ENCODE results near the gene HLA-DMA.

Gene HLA-DMA

DNA sequence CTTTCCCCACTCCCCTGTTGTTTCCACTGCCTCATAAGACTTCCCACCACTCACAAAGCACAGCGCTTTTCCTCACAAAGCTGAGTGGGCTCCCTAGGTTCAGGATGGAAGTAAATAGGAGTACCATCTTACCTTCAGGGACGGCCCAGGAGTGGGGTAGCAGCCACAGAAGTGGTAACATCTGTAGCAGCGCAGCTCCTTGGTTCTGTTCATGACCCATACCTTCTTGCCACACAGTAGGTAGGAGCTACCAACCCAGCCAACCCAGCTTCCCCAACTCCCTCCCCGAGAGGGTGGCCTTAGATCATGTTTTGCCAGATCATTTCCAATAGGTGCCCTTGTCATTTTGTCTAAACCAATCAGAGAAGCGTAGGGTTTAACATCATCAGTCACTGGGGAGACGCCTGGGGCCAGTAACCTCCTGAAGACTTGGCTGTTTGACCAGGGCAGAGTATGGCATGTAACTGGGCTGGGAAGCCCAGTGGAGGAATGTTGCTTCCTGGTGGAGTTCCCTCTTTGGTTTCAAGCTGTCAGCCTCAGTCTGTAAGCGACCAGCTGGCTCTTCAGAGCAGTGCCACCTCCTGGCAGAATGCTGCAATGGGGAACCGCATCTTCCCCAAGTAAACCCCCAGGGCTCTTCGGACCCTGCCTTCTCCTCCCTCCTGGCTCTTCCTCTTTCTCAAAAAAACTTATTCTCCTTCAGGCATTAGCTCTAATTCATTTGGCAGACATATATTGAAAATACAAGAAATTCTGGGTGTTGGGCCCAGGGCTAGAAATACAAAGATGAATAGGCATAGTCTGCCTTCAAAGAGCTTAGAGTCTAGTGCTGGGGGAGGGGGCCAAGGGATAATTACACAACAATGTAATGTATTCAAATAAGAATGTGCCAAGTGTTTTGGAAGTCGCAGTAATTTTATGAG, at the start of gene HLA-DMA:
TSS of gene HLA-DMA (minus strand) at position 281 of the 923 bp plus-strand sequence. CDS start at position 220, 61 bp downstream.
- DNase-seq (ENCODE audit: low read depth) = no peak

DNA sequence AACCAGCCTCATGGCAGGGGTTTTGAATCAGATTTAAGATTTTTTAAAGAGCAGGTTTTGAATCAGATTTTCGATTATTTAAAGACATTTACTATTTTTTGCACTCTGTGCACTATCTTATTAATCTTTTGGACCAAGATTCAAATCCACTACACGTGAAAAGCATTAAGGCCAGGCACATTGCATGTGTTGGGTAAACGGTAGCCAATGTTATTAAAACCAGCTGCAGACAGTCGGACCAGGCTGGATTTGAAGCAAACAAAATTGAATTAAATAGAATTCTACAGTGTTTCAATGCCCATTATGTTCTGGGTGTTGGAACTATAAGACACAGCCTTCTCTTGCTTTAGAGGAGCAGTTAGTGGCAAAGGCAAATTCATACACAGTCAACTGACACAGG, 48.8 kb upstream of the HLA-DMA start:
- DNase-seq (ENCODE audit: low read depth) = no peak

DNA sequence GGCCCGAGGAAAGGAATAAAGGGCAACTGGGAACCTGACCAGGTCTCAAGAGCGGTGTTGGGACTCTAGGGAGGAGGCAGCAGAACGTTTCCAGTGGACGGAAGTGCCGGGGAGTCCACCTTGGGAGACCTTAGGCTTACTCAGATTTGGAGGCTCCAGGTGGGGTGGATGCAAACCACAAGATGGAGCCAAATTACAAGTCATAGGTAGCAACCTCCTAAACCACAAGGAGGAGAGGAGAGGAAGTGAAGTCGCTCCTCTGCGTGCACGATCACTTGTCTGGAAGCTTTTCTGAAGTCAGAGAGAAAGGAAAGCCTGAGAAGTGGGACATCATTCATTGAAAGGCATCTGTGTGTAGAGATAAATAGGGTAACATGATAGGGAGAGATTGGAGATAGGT, 47.2 kb upstream of the HLA-DMA start:
- no peak for DNase-seq (ENCODE audit: low read depth)

GRCh38 chr6:32995448-32995847, 42.6 kb upstream of the HLA-DMA start:
- no peak for DNase-seq (ENCODE audit: low read depth)

GRCh38 chr6:32993363-32993973, 40.6 kb upstream of the HLA-DMA start:
- no peak for DNase-seq (ENCODE audit: low read depth)

DNA sequence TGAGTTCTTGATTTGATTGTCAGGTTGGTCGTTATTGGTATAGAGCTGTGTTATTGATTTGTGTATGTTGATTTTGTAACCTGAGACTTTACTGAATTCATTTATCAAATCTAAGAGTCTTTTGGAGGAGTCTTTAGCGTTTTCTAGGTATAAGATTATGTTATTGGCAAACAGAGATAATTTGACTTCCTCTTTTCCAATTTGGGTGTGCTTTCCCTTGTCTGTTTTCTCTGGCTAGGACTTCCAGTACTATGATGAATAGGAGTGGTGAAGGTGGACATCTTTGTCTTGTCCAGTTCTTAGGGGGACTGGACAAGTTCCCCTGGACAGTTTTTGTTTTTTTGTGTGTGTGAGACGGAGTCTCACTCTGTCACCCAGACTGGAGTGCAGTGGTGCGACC, 39.1 kb upstream of the HLA-DMA start:
- DNase-seq (ENCODE audit: low read depth) = no peak

GRCh38 chr6:32989368-32989767, 36.5 kb upstream of the HLA-DMA start:
- DNase-seq (ENCODE audit: low read depth) = no peak

- peak; percentile 77 for DNase-seq (ENCODE audit: low read depth)
Observed at GRCh38 chr6:32984622-32985389, 31.9 kb upstream of the HLA-DMA start.

GRCh38 chr6:32983964-32984621, 31.2 kb upstream of the HLA-DMA start:
- DNase-seq (ENCODE audit: low read depth) = no peak

GRCh38 chr6:32983493-32983848, 30.6 kb upstream of the HLA-DMA start:
- DNase-seq (ENCODE audit: low read depth) = no peak

DNA sequence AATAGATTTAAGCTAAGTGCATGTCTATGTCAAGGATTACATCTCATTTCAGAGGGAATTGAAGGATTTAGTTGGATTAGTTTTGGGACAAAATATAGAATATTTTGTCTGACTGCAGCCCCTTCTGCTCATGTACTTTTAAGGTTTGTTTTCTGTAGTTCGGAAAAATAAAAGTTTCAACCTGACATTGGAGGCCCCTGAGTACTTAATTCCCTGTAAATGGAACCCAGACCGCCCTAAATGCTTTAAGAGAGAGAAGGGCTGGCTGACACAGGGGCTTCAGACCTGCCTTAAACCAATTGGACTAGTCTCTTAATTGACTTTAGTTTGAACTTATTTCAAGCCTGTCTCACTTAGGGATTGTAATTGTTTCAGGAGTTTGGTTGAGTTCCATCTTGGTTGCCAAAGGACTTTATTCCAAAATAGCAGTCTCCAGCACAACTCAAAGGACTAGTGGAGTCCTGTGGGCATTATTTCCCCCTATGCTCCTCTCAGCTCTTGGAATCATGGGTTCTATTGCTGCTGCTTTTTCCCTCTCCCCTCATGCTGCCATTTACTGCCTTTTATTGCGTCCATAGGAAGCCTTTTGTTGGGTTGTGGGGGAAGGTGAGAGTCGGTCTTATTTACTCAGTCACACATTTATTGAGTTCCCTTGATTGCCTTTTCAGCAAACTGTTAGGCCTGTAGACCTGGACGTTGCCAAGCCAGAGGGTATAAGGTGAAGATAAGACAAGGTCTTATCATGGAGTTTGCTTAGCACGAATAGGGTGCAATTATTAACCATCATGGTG, 30.0 kb upstream of the HLA-DMA start:
- no peak for DNase-seq (ENCODE audit: low read depth)

GRCh38 chr6:32982084-32982701, 29.3 kb upstream of the HLA-DMA start:
- DNase-seq (ENCODE audit: low read depth) = no peak

DNA sequence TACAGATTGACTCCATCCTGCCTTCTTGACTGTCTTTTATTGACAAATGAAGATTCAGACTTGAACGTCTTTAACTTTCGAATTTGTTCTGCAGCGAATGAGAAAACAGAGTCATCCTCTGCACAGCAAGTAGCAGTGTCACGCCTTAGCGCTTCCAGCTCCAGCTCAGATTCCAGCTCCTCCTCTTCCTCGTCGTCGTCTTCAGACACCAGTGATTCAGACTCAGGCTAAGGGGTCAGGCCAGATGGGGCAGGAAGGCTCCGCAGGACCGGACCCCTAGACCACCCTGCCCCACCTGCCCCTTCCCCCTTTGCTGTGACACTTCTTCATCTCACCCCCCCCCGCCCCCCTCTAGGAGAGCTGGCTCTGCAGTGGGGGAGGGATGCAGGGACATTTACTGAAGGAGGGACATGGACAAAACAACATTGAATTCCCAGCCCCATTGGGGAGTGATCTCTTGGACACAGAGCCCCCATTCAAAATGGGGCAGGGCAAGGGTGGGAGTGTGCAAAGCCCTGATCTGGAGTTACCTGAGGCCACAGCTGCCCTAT, 27.7 kb upstream of the HLA-DMA start:
- DNase-seq (ENCODE audit: low read depth) = no peak

GRCh38 chr6:32979720-32980487, 27.0 kb upstream of the HLA-DMA start:
- no peak for DNase-seq (ENCODE audit: low read depth)

GRCh38 chr6:32977953-32978324, 25.0 kb upstream of the HLA-DMA start:
- DNase-seq (ENCODE audit: low read depth) = no peak

DNA sequence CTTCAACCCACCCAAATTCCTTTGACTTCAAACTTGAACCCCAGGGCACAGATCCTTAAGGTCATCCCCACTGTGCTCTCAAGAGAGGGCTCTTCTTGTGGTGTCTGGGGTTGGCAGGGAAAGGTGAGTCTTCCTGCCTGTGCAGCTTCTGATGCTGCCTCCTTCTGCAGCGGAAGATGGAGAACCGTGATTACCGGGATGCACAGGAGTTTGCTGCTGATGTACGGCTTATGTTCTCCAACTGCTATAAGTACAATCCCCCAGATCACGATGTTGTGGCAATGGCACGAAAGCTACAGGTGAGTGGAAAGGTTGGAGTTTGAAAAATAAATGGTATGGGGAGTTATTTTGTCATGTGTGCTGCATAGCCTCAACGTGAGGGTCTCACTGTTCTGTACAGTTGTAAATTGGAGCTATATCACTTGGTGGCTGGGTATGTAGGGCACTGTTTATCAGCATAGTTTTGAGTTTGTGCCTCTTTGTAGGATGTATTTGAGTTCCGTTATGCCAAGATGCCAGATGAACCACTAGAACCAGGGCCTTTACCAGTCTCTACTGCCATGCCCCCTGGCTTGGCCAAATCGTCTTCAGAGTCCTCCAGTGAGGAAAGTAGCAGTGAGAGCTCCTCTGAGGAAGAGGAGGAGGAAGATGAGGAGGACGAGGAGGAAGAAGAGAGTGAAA, 24.5 kb upstream of the HLA-DMA start:
- DNase-seq (ENCODE audit: low read depth) = no peak

GRCh38 chr6:32976334-32977069, 23.6 kb upstream of the HLA-DMA start:
- DNase-seq (ENCODE audit: low read depth) = no peak

DNA sequence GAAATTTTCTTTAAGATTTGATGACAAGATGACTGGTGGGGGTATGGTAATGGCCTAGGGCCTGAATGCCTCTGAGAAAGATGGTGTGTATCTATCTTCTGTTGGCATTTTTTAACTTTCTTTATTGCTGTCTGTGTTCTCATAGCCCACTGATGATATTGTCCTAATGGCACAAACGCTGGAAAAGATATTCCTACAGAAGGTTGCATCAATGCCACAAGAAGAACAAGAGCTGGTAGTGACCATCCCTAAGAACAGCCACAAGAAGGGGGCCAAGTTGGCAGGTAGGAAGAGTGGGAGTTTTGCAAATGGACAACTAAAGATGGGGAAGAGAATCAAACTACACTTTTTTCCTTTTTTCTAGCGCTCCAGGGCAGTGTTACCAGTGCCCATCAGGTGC, 23.0 kb upstream of the HLA-DMA start:
- no peak for DNase-seq (ENCODE audit: low read depth)

Measured in stimulated activated CD8-positive, alpha-beta memory T cell treated with anti-CD3 and anti-CD28 coated beads, Interleukin-15, amount 100 ng/mL, for 24 hours (primary cell).